Measurements from ENCODE around the gene ABI3. TPM values are rescaled to one million over a fixed set of nuclear protein-coding genes. Genes with fewer than 3 reads are reported as not detected.

ABI3 gene
- total RNA-seq, 2 donors from 2014 or later: 5.7 to 12.5 TPM

- intact Hi-C loops (cut with DNase I): no loop called here
Observed at GRCh38 chr17:49269356-49269755, 58.8 kb downstream of the ABI3 start.

More at GRCh38 chr17:49269356-49269755, 58.8 kb downstream of the ABI3 start:
- DNase-seq (no peak), ATAC-seq (no peak)

Other genes with a start within 250 kb of the ABI3 start
- gene GIP, start 242.1 kb upstream of the ABI3 start, total RNA-seq: not detected
- gene IGF2BP1, start 213.3 kb upstream of the ABI3 start, total RNA-seq: under 1 TPM in 1 of 2 donors, not detected in 1; 0.03 TPM
- under 1 TPM in 1 of 2 donors, not detected in 1; 0.03 TPM for gene B4GALNT2, start 77.9 kb upstream of the ABI3 start, total RNA-seq
- gene GNGT2, start 133 bp upstream of the ABI3 start, total RNA-seq: 1 to 10 TPM; 1.9 to 2.2 TPM
- gene PHOSPHO1, start 20.1 kb downstream of the ABI3 start, total RNA-seq: under 1 TPM; 0.31 to 0.41 TPM
- 10 to 100 TPM; 23.4 to 25.2 TPM for gene ZNF652, start 151.5 kb downstream of the ABI3 start, total RNA-seq
- 100 to 1,000 TPM; 203 to 215 TPM for gene PHB1, start 204.2 kb downstream of the ABI3 start, total RNA-seq